H1 (cell line): ENCODE measurements around the gene ARMH3. TPM values are rescaled to one million over a fixed set of nuclear protein-coding genes. Genes with fewer than 3 reads are reported as not detected.

ENCODE experiments used
- CTCF ChIA-PET: fragments of 300-600 bp; sonication (Branson Sonifier 250); formaldehyde crosslinking; loops from one replicate; lab custom pipeline; 2021; ENCODE audit not compliant: partially characterized antibody; lab: Charles Lee
- POLR2A ChIA-PET: fragments of 300-600 bp; sonication (Branson Sonifier 250); formaldehyde crosslinking; loops from one replicate; lab custom pipeline; 2021; ENCODE audit warnings: inconsistent platforms; ENCODE audit not compliant: partially characterized antibody; lab: Charles Lee
- DNase-seq, 2 experiments: peaks; one replicate each; pipeline versions ENCODE4 v3.0.0 to v3.0.0-alpha.2; 2010 to 2022; ENCODE audit warnings: low spot score in 2 of 2, low read depth in 1 of 2, mixed read lengths in 1 of 2
- FAIRE-seq: peaks from 2 replicates; lab custom pipeline; 2011; peaks lifted over from hg19 to GRCh38; lab: Jason Lieb, UNC
- H2AFZ ChIP-seq: 2 replicates; pipeline ENCODE4 v1.8.1; 2012; ENCODE audit warnings: low read length, inconsistent platforms
- H2AK5ac ChIP-seq: 2 replicates; pipeline ENCODE4 v1.6.1; 2013; ENCODE audit warnings: low read depth, low read length
- H2BK120ac ChIP-seq: replicated peaks from 2 replicates; pipeline ENCODE3; 2013; ENCODE audit warnings: low read depth, low read length, inconsistent platforms
- H2BK12ac ChIP-seq: 2 replicates; pipeline ENCODE4 v1.6.1; 2013; ENCODE audit warnings: low read depth, low read length
- H2BK15ac ChIP-seq: 2 replicates; pipeline ENCODE4 v1.6.1; 2013; ENCODE audit warnings: low read length
- H2BK20ac ChIP-seq: 2 replicates; pipeline ENCODE4 v1.6.1; 2013; ENCODE audit warnings: low read length
- H2BK5ac ChIP-seq: 2 replicates; pipeline ENCODE4 v1.6.1; 2013; ENCODE audit warnings: low read depth, low read length
- H3K14ac ChIP-seq: 2 replicates; pipeline ENCODE4 v1.6.1; 2013; ENCODE audit warnings: inconsistent platforms; ENCODE audit not compliant: insufficient read length
- H3K18ac ChIP-seq: 2 replicates; pipeline ENCODE4 v1.6.1; 2013; ENCODE audit warnings: low read length; ENCODE audit errors: extremely low read depth
- H3K23ac ChIP-seq: 2 replicates; pipeline ENCODE4 v1.6.1; 2013; ENCODE audit warnings: inconsistent platforms; ENCODE audit not compliant: insufficient read length
- H3K23me2 ChIP-seq: 2 replicates; pipeline ENCODE4 v1.6.1; 2013; ENCODE audit warnings: low read depth, low read length
- H3K27ac ChIP-seq: 2 replicates; pipeline ENCODE4 v1.6.1; 2011; ENCODE audit warnings: low read depth, low read length, inconsistent platforms
- H3K27me3 ChIP-seq, 4 experiments: replicated peaks in 1 of 4; 1 replicate in 1 of 4; 2 replicates in 3 of 4; pipeline versions ENCODE4 v1.6.1 to v1.8.1; 2011 to 2013; ENCODE audit warnings: low read length in 3 of 4, mild to moderate bottlenecking in 3 of 4, inconsistent platforms in 2 of 4, mixed read lengths in 2 of 4, moderate library complexity in 1 of 4; ENCODE audit not compliant: control insufficient read depth in 3 of 4, insufficient read depth in 3 of 4; ENCODE audit errors: extremely low read depth in 1 of 4
- H3K36me3 ChIP-seq, 4 experiments: 2 replicates each; pipeline versions ENCODE4 v1.6.1 to v1.8.1; 2011 to 2013; ENCODE audit warnings: mild to moderate bottlenecking in 4 of 4, low read length in 3 of 4, moderate library complexity in 2 of 4, control low read depth in 1 of 4, inconsistent platforms in 1 of 4; ENCODE audit not compliant: insufficient read depth in 4 of 4, control insufficient read depth in 2 of 4
- H3K4ac ChIP-seq: replicated peaks from 2 replicates; pipeline ENCODE3; 2013; ENCODE audit warnings: low read length, low read depth, mixed read lengths, inconsistent platforms; ENCODE audit not compliant: insufficient read length
- H3K4me1 ChIP-seq, 4 experiments: replicated peaks in 1 of 4; 1 replicate in 1 of 4; 2 replicates in 3 of 4; pipeline versions ENCODE4 v1.6.1 to v1.8.1; 2011 to 2013; ENCODE audit warnings: low read length in 3 of 4, inconsistent platforms in 2 of 4, mixed read lengths in 1 of 4; ENCODE audit not compliant: insufficient read depth in 4 of 4, control insufficient read depth in 3 of 4
- H3K4me2 ChIP-seq, 2 experiments: 2 replicates each; pipeline versions ENCODE4 v1.6.1 to v1.8.1; 2011 to 2013; ENCODE audit warnings: low read depth in 2 of 2, low read length in 2 of 2, control low read depth in 1 of 2, inconsistent platforms in 1 of 2, mild to moderate bottlenecking in 1 of 2; ENCODE audit not compliant: insufficient read depth in 1 of 2
- H3K4me3 ChIP-seq, 4 experiments: fragments of 200-600, 300-600 bp in 1 of 4; sonication (generic), shearing (Covaris generic), sonication (Bioruptor Twin) in 1 of 4; 2 replicates each; pipeline versions ENCODE4 v1.5.1 to v1.8.1; 2011 to 2016; ENCODE audit warnings: low read length in 4 of 4, low read depth in 3 of 4, control low read depth in 2 of 4, inconsistent platforms in 2 of 4, mild to moderate bottlenecking in 2 of 4, mixed read lengths in 1 of 4, moderate library complexity in 1 of 4; ENCODE audit not compliant: insufficient read depth in 2 of 4; ENCODE audit errors: extremely low read depth in 1 of 4
- H3K56ac ChIP-seq: replicated peaks from 2 replicates; pipeline ENCODE3; 2013; ENCODE audit warnings: low read depth, mild to moderate bottlenecking, mixed read lengths, low read length, inconsistent platforms; ENCODE audit not compliant: insufficient read length
- H3K79me1 ChIP-seq: 2 replicates; pipeline ENCODE4 v1.6.1; 2013; ENCODE audit warnings: low read depth, low read length, control low read depth
- H3K79me2 ChIP-seq, 2 experiments: 2 replicates each; pipeline versions ENCODE4 v1.6.1 to v1.8.1; 2012 to 2013; ENCODE audit warnings: low read length in 2 of 2, mild to moderate bottlenecking in 2 of 2, inconsistent platforms in 1 of 2; ENCODE audit not compliant: insufficient read depth in 2 of 2, control insufficient read depth in 1 of 2
- H3K9ac ChIP-seq, 4 experiments: replicated peaks in 1 of 4; 1 replicate in 1 of 4; 2 replicates in 3 of 4; pipeline versions ENCODE4 v1.6.1 to v1.8.1; 2011 to 2013; ENCODE audit warnings: low read depth in 3 of 4, low read length in 3 of 4, control low read depth in 2 of 4, mild to moderate bottlenecking in 2 of 4, moderate library complexity in 2 of 4, inconsistent platforms in 1 of 4; ENCODE audit errors: extremely low read depth in 1 of 4
- H3K9me3 ChIP-seq, 2 experiments: 2 replicates each; pipeline versions ENCODE4 v1.6.1 to v1.8.1; 2012 to 2013; ENCODE audit warnings: mild to moderate bottlenecking in 2 of 2, moderate library complexity in 2 of 2, control low read depth in 1 of 2, inconsistent platforms in 1 of 2, low read depth in 1 of 2, low read length in 1 of 2, mixed read lengths in 1 of 2; ENCODE audit not compliant: insufficient read depth in 2 of 2
- H4K20me1 ChIP-seq, 2 experiments: replicated peaks in 1 of 2; 2 replicates each; pipeline versions ENCODE3 to v1.8.1; 2011 to 2013; ENCODE audit warnings: inconsistent platforms in 2 of 2, low read length in 2 of 2, mild to moderate bottlenecking in 1 of 2; ENCODE audit not compliant: insufficient read depth in 2 of 2, control insufficient read depth in 1 of 2
- H4K5ac ChIP-seq: 2 replicates; pipeline ENCODE4 v1.6.1; 2013; ENCODE audit warnings: low read length, low read depth, mixed read lengths, inconsistent platforms; ENCODE audit not compliant: insufficient read length
- H4K8ac ChIP-seq: 2 replicates; pipeline ENCODE4 v1.8.0; 2013; ENCODE audit warnings: mild to moderate bottlenecking, moderate library complexity, low read length, inconsistent platforms; ENCODE audit not compliant: insufficient read depth; ENCODE audit errors: extremely low read depth
- H4K91ac ChIP-seq: replicated peaks from 2 replicates; pipeline ENCODE3; 2013; ENCODE audit warnings: low read length, mixed read lengths, inconsistent platforms; ENCODE audit not compliant: insufficient read length
- BACH1 ChIP-seq: IDR thresholded peaks from 2 replicates; pipeline ENCODE4 v1.6.1; 2012; ENCODE audit warnings: low read length, improper control_type of control experiment
- POU5F1 ChIP-seq: IDR thresholded peaks from 2 replicates; pipeline ENCODE4 v1.6.1; 2011; ENCODE audit warnings: low read depth, mild to moderate bottlenecking, low read length, moderate library complexity
- WGBS, 2 experiments: shearing (Covaris generic) in 1 of 2; methylation state at CpG; one replicate each; pipeline versions ENCODE4 v1.1.6 to v1.1.7; 2013 to 2015; ENCODE audit warnings: low lambda C conversion rate in 2 of 2, mixed read lengths in 2 of 2, inconsistent platforms in 1 of 2, low coverage in 1 of 2, missing lambda C conversion rate in 1 of 2; ENCODE audit not compliant: insufficient replicate concordance in 2 of 2, insufficient coverage in 1 of 2, insufficient read length in 1 of 2; ENCODE audit errors: extremely low coverage in 1 of 2, missing lambda C conversion rate in 1 of 2; 5-methylcytosine and 5-hydroxymethylcytosine counted together
- polyA plus RNA-seq, 7 experiments: library from polyadenylated mRNA; depleted of rRNA in 3 of 7; stranded (reverse) in 5 of 7; unstranded in 2 of 7; fragments of >200 nt in 5 of 7; fragments of 200-250 nt in 2 of 7; gene quantifications; 1 replicate in 5 of 7; 2 replicates in 1 of 7; 4 replicates in 1 of 7; pipeline versions ENCODE4 v1.2.1 to v1.2.3, GENCODE V29; 2011 to 2013; ENCODE audit warnings: missing spikeins in 2 of 7, mixed read lengths in 2 of 7
- total RNA-seq: library from RNA; stranded (reverse); fragmentation: NEBNext Ultra II Directional; extraction: Animal tissue kit (Norgen Biotek cat#: 25700); gene quantifications from 2 replicates; pipeline ENCODE4 v1.2.1, GENCODE V29; 2021

ARMH3 gene
- total and polyA plus RNA-seq, 2 of the 8 experiments (the other 6 are each of a cell fraction or from before 2014, with no cell fraction given), result 11.6 to 18.3 TPM

- no peak overlapping the region for H4K91ac ChIP-seq
- no peak overlapping the region for H4K5ac ChIP-seq
- DNase-seq, result no peak
- ChIA-PET POLR2A (interaction anchor here (1.5 kb wide), 1 partner anchor 30 kb away, joined by 8 read pairs; the partner anchor contains the start of gene OGA), CTCF (interaction anchor here (0.7 to 3.1 kb wide), 12 partner anchors 7 to 225 kb away, joined by 3 to 22 read pairs (median 4); no protein-coding TSS in a partner anchor)
- no peak overlapping the region for H2AK5ac ChIP-seq
- peaks cover 0 to 19% (median 4%) of the 10 kb centered on the region in 4 experiments; a peak in 5 of 7 replicates for H3K4me1 ChIP-seq
- H2BK15ac ChIP-seq, result no peak overlapping the region
- no peak overlapping the region for H3K56ac ChIP-seq
- no peak overlapping the region for H3K23ac ChIP-seq
- H4K20me1 ChIP-seq, result peaks cover 0 to 2% of the 10 kb centered on the region in 2 experiments
- H2AFZ ChIP-seq, result no peak overlapping the region
- H2BK120ac ChIP-seq, result no peak overlapping the region
- H3K36me3 ChIP-seq, result no peaks in the 10 kb centered on the region
- H3K4me2 ChIP-seq, result no peak overlapping the region
- no peak overlapping the region for H4K8ac ChIP-seq
- no peaks in the 10 kb centered on the region; a peak in 1 of 7 replicates for H3K27me3 ChIP-seq
- H3K79me1 ChIP-seq, result no peaks in the 10 kb centered on the region
- H3K14ac ChIP-seq, result no peak overlapping the region
- no peaks in the 10 kb centered on the region for H3K79me2 ChIP-seq
- no peak overlapping the region for H3K4ac ChIP-seq
- no peak overlapping the region for H2BK20ac ChIP-seq
- no peak for FAIRE-seq
- H2BK5ac ChIP-seq, result no peak overlapping the region
- H3K18ac ChIP-seq, result no peak overlapping the region
- H3K4me3 ChIP-seq, result no peak overlapping the region
- no peak overlapping the region for H3K9ac ChIP-seq
- WGBS, 2 experiments, result 93% methylated on average over 4 of the region's 4 CpGs; no CpG with 5 or more reads in 1 of the 2 experiments
- H2BK12ac ChIP-seq, result no peak overlapping the region
- peaks cover 4% of the 10 kb centered on the region for H3K23me2 ChIP-seq
- no peak for TF ChIP-seq POU5F1
- TF ChIP-seq BACH1, result no peak
- TF ChIP-seq, all 59 proteins: peak for 0
- Histone ChIP-seq H3K9me3 (no peaks in the 10 kb centered on the region), H3K27ac (no peak overlapping the region)
Observed at GRCh38 chr10:101848408-101848807, 207.6 kb downstream of the ARMH3 start.
